Panc1 (cell line): Measurements from ENCODE around the gene LRIG2. TPM values are rescaled to one million over a fixed set of nuclear protein-coding genes. Genes with fewer than 3 reads are reported as not detected.

ENCODE experiments used
- ATAC-seq: fragments of 200-7000 bp; cut with Tn5 transposase; 2 replicates; pipeline ENCODE4 v1.9.1; 2020; ENCODE audit warnings: mild to moderate bottlenecking, moderate library complexity
- BruUV-seq: library from RNA; stranded (reverse); fragments of 400-500 nt; replicated peaks from 2 replicates; lab custom pipeline; 2021; lab: Mats Ljungman, UMichigan
- CTCF ChIA-PET: fragments of 300-600 bp; sonication (Branson Sonifier 250); formaldehyde crosslinking; loops from one replicate; lab custom pipeline; 2022; ENCODE audit warnings: antibody characterized with exemption; lab: Charles Lee
- POLR2A ChIA-PET: fragments of 300-600 bp; sonication (Branson Sonifier 250); formaldehyde crosslinking; loops from one replicate; lab custom pipeline; 2022; ENCODE audit warnings: antibody characterized with exemption; lab: Charles Lee
- DNase-seq: peaks from one replicate; pipeline ENCODE4 v3.0.0-alpha.2; 2010; ENCODE audit warnings: low read depth, low spot score
- H3K27ac ChIP-seq: 2 replicates; pipeline ENCODE4 v1.5.1; 2011; ENCODE audit warnings: mild to moderate bottlenecking, low read length, inconsistent platforms
- H3K27me3 ChIP-seq: fragments of 200-500 bp; sonication (Bioruptor generic); 2 replicates; pipeline ENCODE4 v1.6.0; 2014; ENCODE audit warnings: low read length, inconsistent platforms; ENCODE audit not compliant: control insufficient read depth, insufficient read depth
- H3K36me3 ChIP-seq: fragments of 200-500 bp; sonication (Bioruptor generic); 2 replicates; pipeline ENCODE4 v1.5.1; 2014; ENCODE audit warnings: inconsistent platforms, mild to moderate bottlenecking, low read length, moderate library complexity; ENCODE audit not compliant: control insufficient read depth, insufficient read depth
- H3K4me1 ChIP-seq: 2 replicates; pipeline ENCODE4 v1.5.1; 2011; ENCODE audit warnings: inconsistent platforms, mild to moderate bottlenecking, low read length, moderate library complexity; ENCODE audit not compliant: control insufficient read depth, insufficient read depth
- H3K4me3 ChIP-seq, 2 experiments: 2 replicates each; pipeline ENCODE4 v1.5.1; 2011 to 2012; ENCODE audit warnings: low read depth in 2 of 2, low read length in 2 of 2, mild to moderate bottlenecking in 2 of 2, inconsistent platforms in 1 of 2, moderate library complexity in 1 of 2
- H3K9me3 ChIP-seq: fragments of 200-500 bp; sonication (Bioruptor generic); 2 replicates; pipeline ENCODE4 v1.5.1; 2014; ENCODE audit warnings: low read depth, mild to moderate bottlenecking, inconsistent platforms, low read length, moderate library complexity; ENCODE audit not compliant: control insufficient read depth, insufficient read depth
- POLR2AphosphoS5 ChIP-seq: IDR thresholded peaks from 2 replicates; pipeline ENCODE4 v1.6.1; 2012; ENCODE audit warnings: mild to moderate bottlenecking, low read depth, low read length, moderate library complexity
- SIN3A ChIP-seq: IDR thresholded peaks from 2 replicates; pipeline ENCODE4 v1.6.1; 2012; ENCODE audit warnings: low read depth, mild to moderate bottlenecking, low read length, moderate library complexity, borderline replicate concordance; ENCODE audit not compliant: insufficient read depth
- TCF7L2 ChIP-seq: IDR thresholded peaks from 2 replicates; pipeline ENCODE4 v1.6.1; 2011; ENCODE audit warnings: mild to moderate bottlenecking, low read depth, low read length, inconsistent platforms
- in situ Hi-C: cut with HindIII; loops from 2 replicates; pipeline ENCODE4 v1.10.0; 2016; ENCODE audit warnings: low sequenced_read_pairs, low pct_unique_long_range_greater_than_20kb
- intact Hi-C: fragments of 100-400 bp; cut with micrococcal nuclease; formaldehyde crosslinking; loops from one replicate; pipeline ENCODE4 v1.10.0; 2022; ENCODE audit not compliant: unreplicated experiment
- total RNA-seq: library from RNA; stranded (reverse); gene quantifications from one replicate; pipeline ENCODE4 v1.2.1, GENCODE V29; 2021; ENCODE audit not compliant: unreplicated experiment
- TF ChIP-seq, protein P1 (sequence below): fragments of 450-650 bp; IDR thresholded peaks from 2 replicates; pipeline ENCODE4 v1.5.1; 2017; ENCODE audit warnings: mild to moderate bottlenecking
- TF ChIP-seq, protein P2 (sequence below), 2 experiments: IDR thresholded peaks; 2 replicates each; pipeline ENCODE4 v1.6.1; 2011 to 2012; ENCODE audit warnings: low read depth in 2 of 2, control low read depth in 1 of 2, low read length in 1 of 2, mild to moderate bottlenecking in 1 of 2, moderate library complexity in 1 of 2; ENCODE audit not compliant: insufficient read depth in 1 of 2

The LRIG2 gene
- total RNA-seq, 1 experiment from 2014 or later: 8.9 TPM

DNA sequence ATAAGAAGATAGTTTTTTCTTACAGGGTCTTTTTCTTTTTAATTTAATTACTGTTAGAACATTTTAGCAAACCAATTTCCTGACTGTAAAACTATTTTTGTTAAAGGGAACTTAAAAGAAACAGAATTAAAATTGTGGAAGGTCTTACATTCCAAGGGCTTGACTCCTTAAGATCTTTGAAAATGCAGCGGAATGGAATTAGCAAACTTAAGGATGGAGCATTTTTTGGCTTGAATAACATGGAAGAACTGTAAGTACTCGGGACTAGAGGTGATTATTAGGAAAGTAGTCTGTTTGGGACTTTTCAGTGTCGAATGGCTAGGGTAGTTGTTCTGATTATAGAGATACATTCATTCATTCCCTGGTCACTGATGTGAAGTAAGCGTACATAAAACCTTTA, 21.5 kb downstream of the LRIG2 start:
- H3K9me3 ChIP-seq: no peaks in the 10 kb centered on the region
- ChIA-PET POLR2A (no interaction called here), CTCF (no interaction called here)
- no TSS peak for BruUV-seq
- intact Hi-C loops (no loop called here), in situ Hi-C loops (no loop called here)
- TF ChIP-seq, protein P1, sequence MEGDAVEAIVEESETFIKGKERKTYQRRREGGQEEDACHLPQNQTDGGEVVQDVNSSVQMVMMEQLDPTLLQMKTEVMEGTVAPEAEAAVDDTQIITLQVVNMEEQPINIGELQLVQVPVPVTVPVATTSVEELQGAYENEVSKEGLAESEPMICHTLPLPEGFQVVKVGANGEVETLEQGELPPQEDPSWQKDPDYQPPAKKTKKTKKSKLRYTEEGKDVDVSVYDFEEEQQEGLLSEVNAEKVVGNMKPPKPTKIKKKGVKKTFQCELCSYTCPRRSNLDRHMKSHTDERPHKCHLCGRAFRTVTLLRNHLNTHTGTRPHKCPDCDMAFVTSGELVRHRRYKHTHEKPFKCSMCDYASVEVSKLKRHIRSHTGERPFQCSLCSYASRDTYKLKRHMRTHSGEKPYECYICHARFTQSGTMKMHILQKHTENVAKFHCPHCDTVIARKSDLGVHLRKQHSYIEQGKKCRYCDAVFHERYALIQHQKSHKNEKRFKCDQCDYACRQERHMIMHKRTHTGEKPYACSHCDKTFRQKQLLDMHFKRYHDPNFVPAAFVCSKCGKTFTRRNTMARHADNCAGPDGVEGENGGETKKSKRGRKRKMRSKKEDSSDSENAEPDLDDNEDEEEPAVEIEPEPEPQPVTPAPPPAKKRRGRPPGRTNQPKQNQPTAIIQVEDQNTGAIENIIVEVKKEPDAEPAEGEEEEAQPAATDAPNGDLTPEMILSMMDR: no peak
- H3K4me1 ChIP-seq: no peaks in the 10 kb centered on the region
- no peak overlapping the region for H3K4me3 ChIP-seq
- H3K27me3 ChIP-seq: no peaks in the 10 kb centered on the region
- no peak for ATAC-seq
- peaks cover 16% of the 10 kb centered on the region for H3K36me3 ChIP-seq
- no peak for DNase-seq
- no peak overlapping the region for H3K27ac ChIP-seq

DNA sequence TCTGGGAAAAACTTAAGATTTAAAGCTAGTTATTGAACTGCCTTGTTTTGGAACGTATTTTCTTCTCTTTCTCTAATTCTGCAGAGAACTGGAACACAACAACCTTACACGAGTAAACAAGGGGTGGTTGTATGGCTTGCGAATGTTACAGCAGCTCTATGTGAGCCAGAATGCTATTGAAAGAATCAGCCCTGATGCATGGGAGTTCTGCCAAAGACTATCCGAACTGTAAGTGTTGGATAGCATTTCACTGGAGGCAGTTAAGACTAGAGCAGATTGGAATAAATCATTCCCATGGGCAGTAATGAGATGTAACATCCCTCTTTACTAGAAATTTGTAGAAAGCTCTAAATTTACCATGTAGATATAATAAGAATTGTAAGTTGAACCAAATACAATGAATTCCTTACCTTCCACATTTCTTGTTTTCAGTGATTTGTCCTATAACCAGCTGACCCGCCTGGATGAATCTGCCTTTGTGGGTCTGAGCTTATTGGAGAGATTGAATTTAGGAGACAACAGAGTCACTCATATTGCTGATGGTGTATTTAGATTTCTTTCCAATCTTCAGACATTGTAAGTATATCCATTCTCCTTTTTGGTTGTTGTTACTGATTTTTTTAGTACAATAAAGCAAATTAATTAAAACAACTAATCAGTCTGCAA, 22.9 kb downstream of the LRIG2 start:
- BruUV-seq: no TSS peak

More for the DNA sequence above, 22.9 kb downstream of the LRIG2 start:
- ATAC-seq: no peak
- DNase-seq: no peak
- Histone ChIP-seq H3K36me3 (peaks cover 28% of the 10 kb centered on the region), H3K27ac (no peak overlapping the region), H3K9me3 (no peaks in the 10 kb centered on the region), H3K4me1 (no peaks in the 10 kb centered on the region), H3K27me3 (no peaks in the 10 kb centered on the region), H3K4me3 (no peak overlapping the region)
- intact Hi-C loops: no loop called here
- ChIA-PET POLR2A (no interaction called here), CTCF (no interaction called here)
- no peak for TF ChIP-seq POLR2AphosphoS5
- TF ChIP-seq SIN3A: no peak
- TF ChIP-seq, protein P1: no peak
- no peak for TF ChIP-seq TCF7L2
- TF ChIP-seq, protein P2, sequence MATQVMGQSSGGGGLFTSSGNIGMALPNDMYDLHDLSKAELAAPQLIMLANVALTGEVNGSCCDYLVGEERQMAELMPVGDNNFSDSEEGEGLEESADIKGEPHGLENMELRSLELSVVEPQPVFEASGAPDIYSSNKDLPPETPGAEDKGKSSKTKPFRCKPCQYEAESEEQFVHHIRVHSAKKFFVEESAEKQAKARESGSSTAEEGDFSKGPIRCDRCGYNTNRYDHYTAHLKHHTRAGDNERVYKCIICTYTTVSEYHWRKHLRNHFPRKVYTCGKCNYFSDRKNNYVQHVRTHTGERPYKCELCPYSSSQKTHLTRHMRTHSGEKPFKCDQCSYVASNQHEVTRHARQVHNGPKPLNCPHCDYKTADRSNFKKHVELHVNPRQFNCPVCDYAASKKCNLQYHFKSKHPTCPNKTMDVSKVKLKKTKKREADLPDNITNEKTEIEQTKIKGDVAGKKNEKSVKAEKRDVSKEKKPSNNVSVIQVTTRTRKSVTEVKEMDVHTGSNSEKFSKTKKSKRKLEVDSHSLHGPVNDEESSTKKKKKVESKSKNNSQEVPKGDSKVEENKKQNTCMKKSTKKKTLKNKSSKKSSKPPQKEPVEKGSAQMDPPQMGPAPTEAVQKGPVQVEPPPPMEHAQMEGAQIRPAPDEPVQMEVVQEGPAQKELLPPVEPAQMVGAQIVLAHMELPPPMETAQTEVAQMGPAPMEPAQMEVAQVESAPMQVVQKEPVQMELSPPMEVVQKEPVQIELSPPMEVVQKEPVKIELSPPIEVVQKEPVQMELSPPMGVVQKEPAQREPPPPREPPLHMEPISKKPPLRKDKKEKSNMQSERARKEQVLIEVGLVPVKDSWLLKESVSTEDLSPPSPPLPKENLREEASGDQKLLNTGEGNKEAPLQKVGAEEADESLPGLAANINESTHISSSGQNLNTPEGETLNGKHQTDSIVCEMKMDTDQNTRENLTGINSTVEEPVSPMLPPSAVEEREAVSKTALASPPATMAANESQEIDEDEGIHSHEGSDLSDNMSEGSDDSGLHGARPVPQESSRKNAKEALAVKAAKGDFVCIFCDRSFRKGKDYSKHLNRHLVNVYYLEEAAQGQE (IDR thresholded peaks at IDR 0.05; ENCODE audit: insufficient read depth in 1 of 2, low read depth in 2 of 2, low read length in 1 of 2): no peak
- in situ Hi-C loops: no loop called here
